NCI-H2196 (cell line): ENCODE results near the gene FLRT1.

Experiments used
- DNase-seq: peaks from one replicate; lab custom pipeline; 2025; ENCODE audit not compliant: unreplicated experiment; lab: John Stamatoyannopoulos, UW

FLRT1 gene

DNA sequence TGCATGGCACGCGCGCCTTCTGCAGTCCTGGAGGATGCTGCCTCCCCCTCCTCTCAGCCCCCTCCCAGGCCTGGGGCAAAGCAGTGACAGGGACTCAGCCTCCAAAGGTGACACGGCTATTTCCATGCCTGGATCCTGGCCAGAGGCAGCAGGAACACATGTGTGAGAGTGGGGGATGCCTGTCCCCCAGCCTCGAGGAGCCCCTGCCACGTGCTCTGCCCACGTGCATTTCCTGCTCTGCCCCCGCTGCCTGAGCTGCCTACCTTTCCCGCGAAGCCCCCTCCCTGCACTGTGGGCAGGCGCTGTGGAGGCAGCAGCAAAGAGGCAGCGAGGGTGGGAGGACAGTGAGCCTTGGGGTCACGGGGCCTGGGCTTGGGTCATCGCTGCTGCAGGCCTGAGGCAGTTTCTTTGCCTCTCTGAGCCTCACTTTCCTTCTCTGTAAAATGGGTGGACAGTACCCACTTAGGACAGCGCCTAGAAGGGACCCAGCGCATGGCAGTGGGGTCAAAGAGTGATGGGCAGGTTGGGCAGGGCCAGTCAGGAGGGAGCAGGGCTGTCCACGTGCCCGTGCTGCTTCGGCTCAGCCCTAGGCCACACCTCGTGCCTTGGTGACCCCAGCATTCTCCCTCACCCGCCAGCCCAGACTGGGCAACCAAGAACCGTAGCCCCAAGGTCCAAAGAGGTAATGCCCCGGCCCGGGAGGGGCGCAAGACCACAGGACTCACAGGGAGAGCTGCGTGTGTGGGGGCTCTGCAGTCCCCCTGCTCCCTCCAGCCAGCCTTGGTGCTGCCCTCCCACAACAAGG is 48.6 kb downstream of the FLRT1 start:
- no peak for DNase-seq

DNA sequence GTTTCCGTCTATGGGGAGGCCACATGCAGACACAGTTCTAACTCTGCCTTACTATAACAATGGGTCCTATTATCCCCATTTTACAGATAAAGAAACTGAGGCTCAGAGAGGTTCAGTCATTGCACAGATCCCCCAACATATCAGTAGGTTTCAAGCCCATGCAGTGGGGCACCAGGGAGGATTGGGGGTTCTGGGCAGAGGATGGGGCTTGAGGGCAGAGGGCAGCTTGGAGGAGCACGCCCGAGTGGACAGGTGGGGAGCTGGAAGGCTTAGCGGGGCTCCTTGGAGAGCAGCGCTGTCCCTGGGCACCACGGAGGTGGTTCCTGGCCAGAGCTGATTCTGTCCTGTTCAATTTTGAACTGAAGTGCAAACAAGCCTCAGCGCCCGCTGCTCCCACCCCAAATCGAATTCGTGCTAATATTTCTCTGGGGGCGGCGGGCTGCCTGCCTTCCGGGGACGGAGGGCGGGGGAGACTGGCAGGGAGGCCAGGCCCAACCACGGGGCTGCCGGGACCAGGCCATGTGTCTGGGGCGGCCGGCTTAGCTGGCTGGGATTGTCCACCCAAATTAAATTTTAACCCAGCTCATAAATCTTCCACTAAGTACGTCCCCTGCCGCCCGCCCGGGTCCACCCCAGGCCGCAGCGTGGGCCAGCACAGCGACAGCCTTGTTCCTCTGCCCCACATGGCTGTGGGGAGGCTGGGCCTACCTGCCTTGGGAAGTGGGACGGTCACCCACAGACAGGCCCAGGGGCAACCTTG is 49.4 kb downstream of the FLRT1 start:
- no peak for DNase-seq
